ENCODE data around the gene UBALD2.
A peak's percentile ranks its signal among the peaks of the same experiment; 100 is the strongest.
"Not testable (repeated sequence)": the region's sequence is repeated elsewhere in the genome, so short reads cannot be mapped to it uniquely, and the experiment has no call there.

Gene UBALD2

GRCh38 chr17:76264755-76265623, at the start of gene UBALD2:
TSS of gene UBALD2 (plus strand) at chr17:76265348. CDS start at chr17:76265506, 158 bp downstream.
- DNase-seq (ENCODE audit: low read depth in 2 of 2, low spot score in 1 of 2) = peak; percentile 98

- DNase-seq (ENCODE audit: low read depth in 2 of 2, low spot score in 1 of 2) = no peak
Observed at GRCh38 chr17:76217081-76217480, 48.1 kb upstream of the UBALD2 start.

GRCh38 chr17:76219670-76220383, 45.3 kb upstream of the UBALD2 start:
- no peak for DNase-seq (ENCODE audit: low read depth in 2 of 2, low spot score in 1 of 2)

GRCh38 chr17:76223802-76224201, 41.3 kb upstream of the UBALD2 start:
- DNase-seq (ENCODE audit: low read depth in 2 of 2, low spot score in 1 of 2) = no peak

GRCh38 chr17:76225373-76226086, 39.6 kb upstream of the UBALD2 start:
- DNase-seq (ENCODE audit: low read depth in 2 of 2, low spot score in 1 of 2) = not testable (repeated sequence)

GRCh38 chr17:76226749-76227148, 38.4 kb upstream of the UBALD2 start:
- not testable (repeated sequence) for DNase-seq (ENCODE audit: low read depth in 2 of 2, low spot score in 1 of 2)

- DNase-seq (ENCODE audit: low read depth in 2 of 2, low spot score in 1 of 2) = no peak
Observed at GRCh38 chr17:76232342-76232741, 32.8 kb upstream of the UBALD2 start.

GRCh38 chr17:76233588-76234353, 31.4 kb upstream of the UBALD2 start:
- DNase-seq (ENCODE audit: low read depth in 2 of 2, low spot score in 1 of 2) = no peak

- no peak for DNase-seq (ENCODE audit: low read depth in 2 of 2, low spot score in 1 of 2)
Observed at GRCh38 chr17:76234354-76234679, 30.8 kb upstream of the UBALD2 start.

GRCh38 chr17:76235883-76236282, 29.3 kb upstream of the UBALD2 start:
- DNase-seq (ENCODE audit: low read depth in 2 of 2, low spot score in 1 of 2) = no peak

- no peak for DNase-seq (ENCODE audit: low read depth in 2 of 2, low spot score in 1 of 2)
Observed at GRCh38 chr17:76236603-76237002, 28.5 kb upstream of the UBALD2 start.

- DNase-seq (ENCODE audit: low read depth in 2 of 2, low spot score in 1 of 2) = no peak
Observed at GRCh38 chr17:76237859-76238313, 27.3 kb upstream of the UBALD2 start.

GRCh38 chr17:76238847-76239537, 26.2 kb upstream of the UBALD2 start:
- DNase-seq (ENCODE audit: low read depth in 2 of 2, low spot score in 1 of 2) = no peak

GRCh38 chr17:76239538-76240274, 25.4 kb upstream of the UBALD2 start:
- no peak for DNase-seq (ENCODE audit: low read depth in 2 of 2, low spot score in 1 of 2)

GRCh38 chr17:76240461-76241203, 24.5 kb upstream of the UBALD2 start, which contains the start of gene RNF157:
TSS of gene RNF157 (minus strand) at chr17:76240493. CDS start at chr17:76240240, 253 bp downstream.
- peak in 1 of 2 donors; percentile 38 for DNase-seq (ENCODE audit: low read depth in 2 of 2, low spot score in 1 of 2)

GRCh38 chr17:76241204-76241538, 24.0 kb upstream of the UBALD2 start:
- no peak for DNase-seq (ENCODE audit: low read depth in 2 of 2, low spot score in 1 of 2)

- no peak for DNase-seq (ENCODE audit: low read depth in 2 of 2, low spot score in 1 of 2)
Observed at GRCh38 chr17:76241691-76242255, 23.4 kb upstream of the UBALD2 start.

- DNase-seq (ENCODE audit: low read depth in 2 of 2, low spot score in 1 of 2) = no peak
Observed at GRCh38 chr17:76243826-76244679, 21.1 kb upstream of the UBALD2 start.

Measured in stimulated activated CD8-positive, alpha-beta memory T cell treated with anti-CD3 and anti-CD28 coated beads, Interleukin-4, amount 100 ng/mL, for 1 hour (primary cell).